Neural cell (in vitro differentiated cells): ENCODE measurements around the gene KIF1B. TPM values are rescaled to one million over a fixed set of nuclear protein-coding genes. Genes with fewer than 3 reads are reported as not detected.

ENCODE experiments used
- H2AFZ ChIP-seq: fragments of 200-600, 300-800 bp; sonication (generic), shearing (Covaris generic); 2 replicates; pipeline ENCODE4 v1.6.0; 2014; ENCODE audit warnings: low read depth, mild to moderate bottlenecking, antibody characterized with exemption, low read length, moderate library complexity
- H3F3A ChIP-seq: fragments of 200-600 bp; shearing (Covaris generic); 2 replicates; pipeline ENCODE4 v1.6.1; 2016; ENCODE audit warnings: mild to moderate bottlenecking, moderate library complexity, mixed read lengths, antibody characterized with exemption, low read length; ENCODE audit not compliant: insufficient read depth, poor library complexity, severe bottlenecking
- H3K27ac ChIP-seq: fragments of 200-600, 300-800 bp; sonication (generic), shearing (Covaris generic); 2 replicates; pipeline ENCODE4 v1.5.1; 2014; ENCODE audit warnings: mild to moderate bottlenecking, low read length, moderate library complexity
- H3K27me3 ChIP-seq: fragments of 300-800, 200-600 bp; sonication (generic), shearing (Covaris generic); 2 replicates; pipeline ENCODE4 v1.6.0; 2014; ENCODE audit warnings: mild to moderate bottlenecking, low read depth, low read length, moderate library complexity; ENCODE audit not compliant: insufficient read depth
- H3K36me3 ChIP-seq: fragments of 300-800, 200-600 bp; sonication (generic), shearing (Covaris generic); 2 replicates; pipeline ENCODE4 v1.5.1; 2014; ENCODE audit warnings: mild to moderate bottlenecking, antibody characterized with exemption, low read length, moderate library complexity; ENCODE audit not compliant: insufficient read depth
- H3K4me2 ChIP-seq: fragments of 300-800, 200-600 bp; sonication (generic), shearing (Covaris generic); 2 replicates; pipeline ENCODE4 v1.6.0; 2014; ENCODE audit warnings: mild to moderate bottlenecking, low read length
- H3K4me3 ChIP-seq: fragments of 300-800, 200-600 bp; sonication (generic), shearing (Covaris generic); 2 replicates; pipeline ENCODE4 v1.5.1; 2014; ENCODE audit warnings: mild to moderate bottlenecking, low read length, moderate library complexity
- H3K79me2 ChIP-seq: fragments of 200-600 bp; shearing (Covaris generic); replicated peaks from 2 replicates; pipeline ENCODE4 v1.6.0; 2014; ENCODE audit warnings: mild to moderate bottlenecking, low read length, moderate library complexity; ENCODE audit not compliant: insufficient read depth
- H3K9ac ChIP-seq: fragments of 300-800, 200-600 bp; sonication (generic), shearing (Covaris generic); 2 replicates; pipeline ENCODE4 v1.6.1; 2016; ENCODE audit warnings: mild to moderate bottlenecking, low read length, mixed read lengths
- H3K9me2 ChIP-seq: fragments of 200-600 bp; shearing (Covaris generic); 2 replicates; pipeline ENCODE4 v1.6.1; 2016; ENCODE audit warnings: mild to moderate bottlenecking, low read length, mixed read lengths; ENCODE audit not compliant: insufficient read depth
- H3K9me3 ChIP-seq: fragments of 200-600, 300-800 bp; sonication (generic), shearing (Covaris generic); 2 replicates; pipeline ENCODE4 v1.6.1; 2016; ENCODE audit warnings: mild to moderate bottlenecking, mixed run types, low read length, moderate library complexity, mixed read lengths
- H4K20me1 ChIP-seq: fragments of 200-600 bp; shearing (Covaris generic); 2 replicates; pipeline ENCODE4 v1.6.1; 2016; ENCODE audit warnings: mild to moderate bottlenecking, mixed run types; ENCODE audit not compliant: insufficient read depth
- CTCF ChIP-seq: fragments of 450-650 bp; IDR thresholded peaks from 2 replicates; pipeline ENCODE4 v1.5.1; 2014; ENCODE audit warnings: antibody characterized with exemption, mild to moderate bottlenecking, moderate library complexity; ENCODE audit not compliant: poor library complexity, severe bottlenecking
- EP300 ChIP-seq: fragments of 450-650 bp; conservative IDR thresholded peaks from 2 replicates; pipeline ENCODE4 v1.6.1; 2014; ENCODE audit warnings: antibody characterized with exemption, mild to moderate bottlenecking, moderate library complexity; ENCODE audit not compliant: poor library complexity, severe bottlenecking
- EZH2 ChIP-seq: fragments of 200-600, 300-800 bp; shearing (Covaris generic), sonication (generic); IDR thresholded peaks from 2 replicates; pipeline ENCODE4 v1.6.1; 2014; ENCODE audit warnings: antibody characterized with exemption, low read length, borderline replicate concordance, mild to moderate bottlenecking; ENCODE audit not compliant: insufficient read depth, poor library complexity, severe bottlenecking
- MXI1 ChIP-seq: fragments of 450-650 bp; conservative IDR thresholded peaks from 2 replicates; pipeline ENCODE4 v1.6.1; 2014; ENCODE audit warnings: antibody characterized with exemption, mild to moderate bottlenecking; ENCODE audit not compliant: poor library complexity, severe bottlenecking
- POLR2AphosphoS5 ChIP-seq: IDR thresholded peaks from 2 replicates; pipeline ENCODE4 v1.6.1; 2012
- RAD21 ChIP-seq: fragments of 450-650 bp; conservative IDR thresholded peaks from 2 replicates; pipeline ENCODE4 v1.6.1; 2014; ENCODE audit warnings: antibody characterized with exemption, mild to moderate bottlenecking, moderate library complexity
- REST ChIP-seq: IDR thresholded peaks from 2 replicates; pipeline ENCODE4 v1.6.1; 2012; ENCODE audit warnings: borderline replicate concordance
- SMC3 ChIP-seq: fragments of 450-650 bp; conservative IDR thresholded peaks from 2 replicates; pipeline ENCODE4 v1.6.1; 2014; ENCODE audit warnings: antibody characterized with exemption, mild to moderate bottlenecking, moderate library complexity; ENCODE audit not compliant: poor library complexity
- TAF1 ChIP-seq: IDR thresholded peaks from 2 replicates; pipeline ENCODE4 v1.6.1; 2012; ENCODE audit warnings: low read depth
- polyA plus RNA-seq: library from polyadenylated mRNA; depleted of rRNA; stranded (reverse); fragments of >200 nt; gene quantifications from 2 replicates; pipeline ENCODE4 v1.2.3, GENCODE V29; 2014

KIF1B gene
- polyA plus RNA-seq, 1 donor from 2014 or later: 76.4 TPM

GRCh38 chr1:10265900-10266299, 55.5 kb downstream of the KIF1B start:
- Histone ChIP-seq H3K4me2 (no peak overlapping the region), H3K9ac (no peak overlapping the region), H3K27ac (no peak overlapping the region), H3K4me3 (no peak overlapping the region), H2AFZ (no peak overlapping the region), H3F3A (no peaks in the 10 kb centered on the region), H3K27me3 (no peaks in the 10 kb centered on the region), H3K79me2 (peaks cover 5% of the 10 kb centered on the region), H3K9me3 (no peaks in the 10 kb centered on the region), H4K20me1 (no peaks in the 10 kb centered on the region), H3K36me3 (peaks cover 10% of the 10 kb centered on the region), H3K9me2 (no peaks in the 10 kb centered on the region)
- no peak for TF ChIP-seq TAF1
- TF ChIP-seq CTCF: no peak
- no peak for TF ChIP-seq SMC3
- no peak for TF ChIP-seq REST
- no peak for TF ChIP-seq RAD21
- no peak for TF ChIP-seq EZH2
- TF ChIP-seq POLR2AphosphoS5: no peak
- no peak for TF ChIP-seq EP300
- TF ChIP-seq MXI1: no peak

- Histone ChIP-seq H3K9me2 (no peaks in the 10 kb centered on the region), H3K27ac (no peak overlapping the region), H3K79me2 (no peaks in the 10 kb centered on the region), H3K27me3 (no peaks in the 10 kb centered on the region), H3K9me3 (no peaks in the 10 kb centered on the region), H2AFZ (no peak overlapping the region), H3K9ac (no peak overlapping the region), H4K20me1 (no peaks in the 10 kb centered on the region), H3K4me3 (no peak overlapping the region), H3K36me3 (peaks cover 10% of the 10 kb centered on the region), H3F3A (no peaks in the 10 kb centered on the region), H3K4me2 (no peak overlapping the region)
- TF ChIP-seq CTCF: no peak
- no peak for TF ChIP-seq EP300
- TF ChIP-seq EZH2: no peak
Observed at GRCh38 chr1:10267319-10267718, 56.9 kb downstream of the KIF1B start.
